CD14-positive monocyte (primary cell): ENCODE data around the gene SEH1L. TPM values are rescaled to one million over a fixed set of nuclear protein-coding genes. Genes with fewer than 3 reads are reported as not detected.

Source experiments
- DNase-seq, 3 donors: peaks; one replicate each; pipeline ENCODE4 v3.0.0-alpha.2; 2011 to 2022
- H2AFZ ChIP-seq: 2 replicates; pipeline ENCODE4 v1.6.0; 2012; ENCODE audit warnings: mild to moderate bottlenecking, low read depth, low read length, inconsistent platforms; ENCODE audit not compliant: insufficient read depth, poor library complexity, severe bottlenecking
- H3K27ac ChIP-seq, 2 donors: 1 replicate in 1 of 2; 2 replicates in 1 of 2; pipeline ENCODE4 v1.5.1; 2012 to 2013; ENCODE audit warnings: low read length in 2 of 2, control low read depth in 1 of 2, inconsistent platforms in 1 of 2, low read depth in 1 of 2, mild to moderate bottlenecking in 1 of 2
- H3K27me3 ChIP-seq, 2 donors: one replicate each; pipeline versions ENCODE4 v1.6.0 to v1.6.1; 2011 to 2013; ENCODE audit warnings: low read length in 2 of 2; ENCODE audit not compliant: control insufficient read depth in 2 of 2, insufficient read depth in 2 of 2
- H3K36me3 ChIP-seq, 2 donors: replicated peaks in 1 of 2; 1 replicate in 1 of 2; 2 replicates in 1 of 2; pipeline versions ENCODE4 v1.5.1 to v1.6.1; 2012 to 2013; ENCODE audit warnings: low read length in 2 of 2, control low read depth in 1 of 2, inconsistent platforms in 1 of 2, mild to moderate bottlenecking in 1 of 2; ENCODE audit not compliant: insufficient read depth in 2 of 2, control insufficient read depth in 1 of 2
- H3K4me1 ChIP-seq, 2 donors: 1 replicate in 1 of 2; 2 replicates in 1 of 2; pipeline versions ENCODE4 v1.5.1 to v1.6.1; 2012 to 2013; ENCODE audit warnings: low read length in 2 of 2, control low read depth in 1 of 2, inconsistent platforms in 1 of 2, mild to moderate bottlenecking in 1 of 2, moderate library complexity in 1 of 2; ENCODE audit not compliant: insufficient read depth in 2 of 2, control insufficient read depth in 1 of 2
- H3K4me2 ChIP-seq: replicated peaks from 2 replicates; pipeline ENCODE3; 2012; ENCODE audit warnings: low read length, moderate library complexity, mild to moderate bottlenecking; ENCODE audit not compliant: poor library complexity, severe bottlenecking; ENCODE audit errors: extremely low read depth
- H3K4me3 ChIP-seq, 3 experiments: fragments of 200-600 bp in 1 of 3; sonication (generic) in 1 of 3; replicated peaks in 1 of 3; 1 replicate in 2 of 3; 2 replicates in 1 of 3; pipeline ENCODE4 v1.5.1; 2011 to 2013; ENCODE audit warnings: low read length in 3 of 3, mild to moderate bottlenecking in 3 of 3, control low read depth in 2 of 3, low read depth in 2 of 3, inconsistent platforms in 1 of 3, moderate library complexity in 1 of 3
- H3K79me2 ChIP-seq: 2 replicates; pipeline ENCODE4 v1.6.0; 2012; ENCODE audit warnings: mild to moderate bottlenecking, control low read depth, inconsistent platforms, low read length, moderate library complexity; ENCODE audit not compliant: insufficient read depth
- H3K9ac ChIP-seq: 2 replicates; pipeline ENCODE4 v1.6.0; 2017; ENCODE audit warnings: low read length, mild to moderate bottlenecking; ENCODE audit not compliant: insufficient read depth, poor library complexity, severe bottlenecking
- H3K9me3 ChIP-seq, 2 donors: replicated peaks in 1 of 2; 1 replicate in 1 of 2; 2 replicates in 1 of 2; pipeline versions ENCODE4 v1.5.1 to v1.6.1; 2012 to 2013; ENCODE audit warnings: low read length in 2 of 2, control low read depth in 1 of 2; ENCODE audit not compliant: control insufficient read depth in 1 of 2, insufficient read depth in 1 of 2
- H4K20me1 ChIP-seq: 2 replicates; pipeline ENCODE4 v1.6.0; 2012; ENCODE audit warnings: mild to moderate bottlenecking, low read length, control low read depth, moderate library complexity; ENCODE audit not compliant: insufficient read depth
- H3K27ac Mint-ChIP-seq, 7 donors: one replicate each; pipeline ENCODE4 v1.8.0; 2020; ENCODE audit warnings: mild to moderate bottlenecking in 7 of 7, mixed read lengths in 7 of 7, moderate library complexity in 6 of 7, inconsistent platforms in 2 of 7
- H3K27me3 Mint-ChIP-seq, 3 donors: one replicate each; pipeline ENCODE4 v1.8.0; 2021 to 2022; ENCODE audit warnings: low read depth in 3 of 3, mild to moderate bottlenecking in 3 of 3, mixed read lengths in 3 of 3, moderate library complexity in 3 of 3, inconsistent platforms in 1 of 3
- H3K36me3 Mint-ChIP-seq, 2 donors: one replicate each; pipeline ENCODE4 v1.8.0; 2020; ENCODE audit warnings: mixed read lengths in 2 of 2, inconsistent platforms in 1 of 2, mild to moderate bottlenecking in 1 of 2
- H3K4me1 Mint-ChIP-seq: one replicate; pipeline ENCODE4 v1.8.0; 2020; ENCODE audit warnings: mild to moderate bottlenecking, mixed read lengths
- H3K4me3 Mint-ChIP-seq, 2 donors: one replicate each; pipeline ENCODE4 v1.8.0; 2020; ENCODE audit warnings: mild to moderate bottlenecking in 2 of 2, mixed read lengths in 2 of 2, moderate library complexity in 1 of 2
- H3K9me3 Mint-ChIP-seq, 7 donors: one replicate each; pipeline ENCODE4 v1.8.0; 2020 to 2022; ENCODE audit warnings: mixed read lengths in 7 of 7, mild to moderate bottlenecking in 6 of 7, moderate library complexity in 6 of 7, inconsistent platforms in 2 of 7
- CTCF ChIP-seq: fragments of 200-600 bp; IDR thresholded peaks from one replicate; pipeline ENCODE4 v1.8.0; 2022; ENCODE audit warnings: antibody characterized with exemption, mild to moderate bottlenecking
- WGBS: methylation state at CpG from one replicate; pipeline ENCODE4 v1.1.5; 2013; ENCODE audit warnings: missing lambda C conversion rate; ENCODE audit not compliant: insufficient coverage; 5-methylcytosine and 5-hydroxymethylcytosine counted together
- intact Hi-C, 2 donors: fragments of 100-400 bp; cut with micrococcal nuclease; formaldehyde crosslinking; loops; one replicate each; pipeline versions ENCODE4 v1.15.0 to v1.15.1; 2023
- polyA plus RNA-seq, 3 donors: library from polyadenylated mRNA; depleted of rRNA in 1 of 3; unstranded in 2 of 3; stranded (reverse) in 1 of 3; fragments of 300-500 nt in 2 of 3; fragments of >200 nt in 1 of 3; fragmentation: Illumina TruSeq in 2 of 3; gene quantifications; 1 replicate in 2 of 3; 2 replicates in 1 of 3; pipeline ENCODE4 v1.2.3, GENCODE V29; 2012 to 2021

Gene SEH1L
- polyA plus RNA-seq, 3 donors = 7.1 to 26.9 (median 25.9) TPM

GRCh38 chr18:12906773-12907172 is 41.0 kb upstream of the SEH1L start:
- Histone ChIP-seq H3K9ac (no peak overlapping the region), H3K9me3 (no peaks in the 10 kb centered on the region), H2AFZ (no peak overlapping the region), H3K4me2 (no peak overlapping the region), H3K27ac (no peak overlapping the region), H3K79me2 (no peaks in the 10 kb centered on the region), H3K4me3 (no peak overlapping the region), H3K4me1 (peaks cover 7 to 12% of the 10 kb centered on the region in 2 donors), H4K20me1 (no peaks in the 10 kb centered on the region), H3K36me3 (no peaks in the 10 kb centered on the region), H3K27me3 (peaks cover 2 to 37% of the 10 kb centered on the region in 2 donors)
- no peak for TF ChIP-seq CTCF
- DNase-seq = no peak
- H3K4me1 Mint-ChIP-seq = peaks cover 19% of the 10 kb centered on the region
- H3K36me3 Mint-ChIP-seq = no peaks in the 10 kb centered on the region
- peak overlapping the region in 1 of 2 donors; percentile 40 for H3K4me3 Mint-ChIP-seq
- WGBS = 94% methylated on average over 7 of the region's 10 CpGs
- H3K9me3 Mint-ChIP-seq = peaks cover 0 to 2% (median 0%) of the 10 kb centered on the region in 7 donors
- H3K27me3 Mint-ChIP-seq = peaks cover 15 to 39% (median 25%) of the 10 kb centered on the region in 3 donors
- H3K27ac Mint-ChIP-seq = no peak overlapping the region
- intact Hi-C loops = no loop called here

GRCh38 chr18:12907258-12907925 is 40.4 kb upstream of the SEH1L start:
- Mint-ChIP-seq H3K9me3 (peaks cover 0 to 7% (median 0%) of the 10 kb centered on the region in 7 donors), H3K36me3 (no peaks in the 10 kb centered on the region), H3K27me3 (peaks cover 14 to 45% (median 25%) of the 10 kb centered on the region in 3 donors), H3K4me3 (peak overlapping the region in 1 of 2 donors; percentile 40), H3K27ac (no peak overlapping the region), H3K4me1 (peaks cover 20% of the 10 kb centered on the region)
- H2AFZ ChIP-seq = peak overlapping the region; percentile 29
- H3K36me3 ChIP-seq = no peaks in the 10 kb centered on the region
- no peaks in the 10 kb centered on the region for H4K20me1 ChIP-seq
- peaks cover 2 to 43% of the 10 kb centered on the region in 2 donors for H3K27me3 ChIP-seq
- WGBS = 64% methylated on average over 4 of the region's 8 CpGs
- peaks cover 10 to 14% of the 10 kb centered on the region in 2 donors for H3K4me1 ChIP-seq
- no peaks in the 10 kb centered on the region for H3K9me3 ChIP-seq
- H3K79me2 ChIP-seq = no peaks in the 10 kb centered on the region
- TF ChIP-seq CTCF = no peak
- no peak overlapping the region for H3K4me2 ChIP-seq
- no peak overlapping the region for H3K4me3 ChIP-seq
- no peak overlapping the region for H3K9ac ChIP-seq
- no peak for DNase-seq
- intact Hi-C loops = no loop called here
- no peak overlapping the region for H3K27ac ChIP-seq
